GM12878 (cell line): Measurements from ENCODE around the gene EZH2. TPM values are rescaled to one million over a fixed set of nuclear protein-coding genes. Genes with fewer than 3 reads are reported as not detected.

Experiments
- ATAC-seq: fragments of 200-7000 bp; cut with Tn5 transposase; 3 replicates; pipeline ENCODE4 v1.9.1; 2020; ENCODE audit warnings: mild to moderate bottlenecking, moderate library complexity
- BruUV-seq: library from RNA; stranded (reverse); fragments of 400-500 nt; replicated peaks from 2 replicates; lab custom pipeline; 2021; lab: Mats Ljungman, UMichigan
- CTCF ChIA-PET: fragments of 300-600 bp; sonication (Branson Sonifier 250); formaldehyde crosslinking; extraction: SDS; loops from one replicate; lab custom pipeline; 2021; ENCODE audit warnings: inconsistent platforms; lab: Yijun Ruan, JAX
- POLR2A ChIA-PET: fragments of 350-600 bp; formaldehyde crosslinking; extraction: SDS; loops from one replicate; lab custom pipeline; 2021; ENCODE audit warnings: inconsistent platforms; lab: Charles Lee
- RAD21 ChIA-PET: fragments of 300-600 bp; sonication (Branson Sonifier 250); formaldehyde crosslinking; loops from one replicate; lab custom pipeline; 2023; ENCODE audit warnings: antibody characterized with exemption; ENCODE audit not compliant: unreplicated experiment; lab: Charles Lee
- SMC1A ChIA-PET: fragments of 300-600 bp; sonication (Branson Sonifier 250); formaldehyde crosslinking; loops from one replicate; lab custom pipeline; 2023; ENCODE audit not compliant: unreplicated experiment, uncharacterized antibody; lab: Charles Lee
- DNase-seq: peaks from one replicate; pipeline ENCODE4 v3.0.0-alpha.2; 2011; ENCODE audit warnings: low read depth, low spot score
- FAIRE-seq: peaks from 3 replicates; lab custom pipeline; 2011; peaks lifted over from hg19 to GRCh38; lab: Jason Lieb, UNC
- H2AFZ ChIP-seq: 2 replicates; pipeline ENCODE4 v1.6.0; 2011; ENCODE audit warnings: low read depth, low read length, control low read depth; ENCODE audit not compliant: control insufficient read depth
- H3K27ac ChIP-seq: 2 replicates; pipeline ENCODE4 v1.5.1; 2011; ENCODE audit warnings: control low read depth; ENCODE audit not compliant: control insufficient read depth, insufficient read depth
- H3K27me3 ChIP-seq, 2 experiments: replicated peaks in 1 of 2; 2 replicates each; pipeline versions ENCODE4 v1.6.0 to v1.6.1; 2011; ENCODE audit warnings: low read length in 1 of 2; ENCODE audit not compliant: control insufficient read depth in 2 of 2, insufficient read depth in 2 of 2
- H3K36me3 ChIP-seq, 2 experiments: 2 replicates each; pipeline ENCODE4 v1.5.1; 2011; ENCODE audit warnings: low read length in 1 of 2; ENCODE audit not compliant: control insufficient read depth in 2 of 2, insufficient read depth in 2 of 2
- H3K4me1 ChIP-seq: 2 replicates; pipeline ENCODE4 v1.6.1; 2011; ENCODE audit warnings: mild to moderate bottlenecking, low read length, moderate library complexity, mixed read lengths; ENCODE audit not compliant: control insufficient read depth, insufficient read depth
- H3K4me2 ChIP-seq: 2 replicates; pipeline ENCODE4 v1.6.0; 2011; ENCODE audit warnings: control low read depth; ENCODE audit not compliant: control insufficient read depth, insufficient read depth
- H3K4me3 ChIP-seq: fragments of 200-600 bp; sonication (generic); 2 replicates; pipeline ENCODE4 v1.5.1; 2016
- H3K79me2 ChIP-seq: 2 replicates; pipeline ENCODE4 v1.6.0; 2011; ENCODE audit warnings: low read length; ENCODE audit not compliant: control insufficient read depth, insufficient read depth
- H3K9ac ChIP-seq: 2 replicates; pipeline ENCODE4 v1.8.0; 2011; ENCODE audit warnings: low read length, control low read depth, mixed read lengths; ENCODE audit not compliant: control insufficient read depth, insufficient read depth
- H3K9me3 ChIP-seq: replicated peaks from 3 replicates; pipeline ENCODE4 v1.5.1; 2011; ENCODE audit warnings: mild to moderate bottlenecking, low read length; ENCODE audit not compliant: control insufficient read depth, insufficient read depth
- H4K20me1 ChIP-seq: 2 replicates; pipeline ENCODE4 v1.6.0; 2011; ENCODE audit not compliant: control insufficient read depth, insufficient read depth
- BCLAF1 ChIP-seq: fragments of 450-650 bp; IDR thresholded peaks from 2 replicates; pipeline ENCODE4 v1.6.1; 2017; ENCODE audit warnings: antibody characterized with exemption, mild to moderate bottlenecking, moderate library complexity
- CBFB ChIP-seq: IDR thresholded peaks from 2 replicates; pipeline ENCODE4 v1.6.1; 2016; ENCODE audit warnings: antibody characterized with exemption, low read depth
- CBX3 ChIP-seq: fragments of 200-600 bp; sonication (generic); IDR thresholded peaks from 2 replicates; pipeline ENCODE4 v1.6.1; 2016; ENCODE audit warnings: low read depth, borderline replicate concordance
- CBX5 ChIP-seq: sonication (generic); IDR thresholded peaks from 2 replicates; pipeline ENCODE4 v1.6.1; 2016; ENCODE audit warnings: low read depth, moderate library complexity, mild to moderate bottlenecking, inconsistent platforms
- EP300 ChIP-seq, 2 experiments: fragments of 150-350 bp in 1 of 2; IDR thresholded peaks; 2 replicates each; pipeline ENCODE4 v1.6.1; 2011 to 2012; ENCODE audit warnings: low read depth in 2 of 2, low read length in 2 of 2, borderline replicate concordance in 1 of 2, improper control_type of control experiment in 1 of 2, inconsistent platforms in 1 of 2; ENCODE audit not compliant: control insufficient read depth in 1 of 2
- IKZF1 ChIP-seq: fragments of 450-650 bp; conservative IDR thresholded peaks from 2 replicates; pipeline ENCODE4 v1.6.1; 2017; ENCODE audit warnings: antibody characterized with exemption, mild to moderate bottlenecking
- IRF4 ChIP-seq: IDR thresholded peaks from 2 replicates; pipeline ENCODE4 v1.6.1; 2011; ENCODE audit warnings: low read depth, low read length
- KAT2A ChIP-seq: conservative IDR thresholded peaks from 2 replicates; pipeline ENCODE4 v1.6.1; 2011; ENCODE audit warnings: low read depth, low read length; ENCODE audit not compliant: control insufficient read depth
- MEF2A ChIP-seq: IDR thresholded peaks from 2 replicates; pipeline ENCODE4 v1.6.1; 2011; ENCODE audit warnings: low read depth, mild to moderate bottlenecking, low read length, moderate library complexity; ENCODE audit not compliant: insufficient read depth
- MLLT1 ChIP-seq: fragments of 450-650 bp; IDR thresholded peaks from 2 replicates; pipeline ENCODE4 v1.6.1; 2016; ENCODE audit warnings: mild to moderate bottlenecking
- MTA2 ChIP-seq: fragments of 450-650 bp; IDR thresholded peaks from 2 replicates; pipeline ENCODE4 v1.6.1; 2016; ENCODE audit warnings: low read depth, mild to moderate bottlenecking, moderate library complexity
- TBL1XR1 ChIP-seq: IDR thresholded peaks from 2 replicates; pipeline ENCODE4 v1.6.1; 2012; ENCODE audit warnings: low read depth, low read length, improper control_type of control experiment
- WGBS: methylation state at CpG from one replicate; pipeline ENCODE4 v1.1.6; 2016; ENCODE audit warnings: low lambda C conversion rate; ENCODE audit not compliant: insufficient replicate concordance, insufficient coverage; ENCODE audit errors: missing lambda C conversion rate; 5-methylcytosine and 5-hydroxymethylcytosine counted together
- in situ Hi-C: fragments of 300-500 bp; cut with MboI; formaldehyde crosslinking; loops from 9 replicates; pipeline ENCODE4 v1.14.3; 2018; ENCODE audit warnings: mixed read lengths
- intact Hi-C: fragments of 100-400 bp; cut with micrococcal nuclease; formaldehyde crosslinking; loops from one replicate; pipeline ENCODE4 v1.14.2; 2022; ENCODE audit not compliant: unreplicated experiment
- polyA plus RNA-seq, 11 experiments: library from polyadenylated mRNA; depleted of rRNA in 4 of 11; unstranded in 6 of 11; stranded (reverse) in 5 of 11; fragments of >200 nt; fragmentation: Nextera tagmentation in 4 of 11; fragmentation: Illumina TruSeq in 1 of 11; extraction: Ambion mirVana in 4 of 11; extraction: Trizol in 1 of 11; gene quantifications; 1 replicate in 1 of 11; 2 replicates in 10 of 11; pipeline versions ENCODE4 v1.2.1 to v1.2.3, GENCODE V29; 2011 to 2016; ENCODE audit warnings: inconsistent platforms in 2 of 11, missing spikeins in 2 of 11, low read depth in 1 of 11
- total RNA-seq, 4 experiments: library from RNA; depleted of rRNA in 3 of 4; stranded (reverse); fragments of >200 nt in 3 of 4; fragmentation: Illumina TruSeq in 1 of 4; extraction: Trizol in 1 of 4; gene quantifications; 2 replicates each; pipeline versions ENCODE4 v1.2.1 to v1.2.3, GENCODE V29; 2013 to 2021
- TF ChIP-seq, protein P1 (sequence below): fragments of 150-350 bp; IDR thresholded peaks from 2 replicates; pipeline ENCODE4 v1.6.1; 2016; ENCODE audit warnings: low read depth, low read length
- TF ChIP-seq, protein P2 (sequence below): IDR thresholded peaks from 2 replicates; pipeline ENCODE4 v1.6.1; 2011; ENCODE audit warnings: borderline replicate concordance, low read depth, mild to moderate bottlenecking, moderate library complexity, low read length; ENCODE audit not compliant: insufficient read depth, poor library complexity, severe bottlenecking

The EZH2 gene
- total and polyA plus RNA-seq, 10 of the 15 experiments (the other 5 are each of a cell fraction or from before 2014, with no cell fraction given): 19.4 to 69.6 (median 40.8) TPM

DNA sequence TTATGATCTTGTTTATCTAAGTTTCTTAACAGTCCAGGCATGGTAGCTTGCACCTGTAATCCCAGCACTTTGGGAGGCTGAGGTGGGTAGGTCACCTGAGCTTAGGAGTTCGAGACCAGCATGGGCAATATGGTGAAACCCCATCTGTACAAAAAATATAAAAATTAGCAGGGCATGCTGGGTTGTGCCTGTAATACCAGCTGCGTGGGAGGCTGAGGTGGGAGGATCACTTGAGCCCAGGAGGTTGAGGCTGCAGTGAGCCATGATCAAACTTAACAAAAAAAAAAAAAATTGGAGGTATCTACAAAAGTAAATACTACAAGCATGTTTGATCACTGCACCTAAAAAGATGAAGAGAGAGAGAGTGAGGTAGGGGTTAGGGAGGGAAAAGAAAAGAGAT lies 9.0 kb upstream of the EZH2 start (continued):
- TF ChIP-seq, protein P1, sequence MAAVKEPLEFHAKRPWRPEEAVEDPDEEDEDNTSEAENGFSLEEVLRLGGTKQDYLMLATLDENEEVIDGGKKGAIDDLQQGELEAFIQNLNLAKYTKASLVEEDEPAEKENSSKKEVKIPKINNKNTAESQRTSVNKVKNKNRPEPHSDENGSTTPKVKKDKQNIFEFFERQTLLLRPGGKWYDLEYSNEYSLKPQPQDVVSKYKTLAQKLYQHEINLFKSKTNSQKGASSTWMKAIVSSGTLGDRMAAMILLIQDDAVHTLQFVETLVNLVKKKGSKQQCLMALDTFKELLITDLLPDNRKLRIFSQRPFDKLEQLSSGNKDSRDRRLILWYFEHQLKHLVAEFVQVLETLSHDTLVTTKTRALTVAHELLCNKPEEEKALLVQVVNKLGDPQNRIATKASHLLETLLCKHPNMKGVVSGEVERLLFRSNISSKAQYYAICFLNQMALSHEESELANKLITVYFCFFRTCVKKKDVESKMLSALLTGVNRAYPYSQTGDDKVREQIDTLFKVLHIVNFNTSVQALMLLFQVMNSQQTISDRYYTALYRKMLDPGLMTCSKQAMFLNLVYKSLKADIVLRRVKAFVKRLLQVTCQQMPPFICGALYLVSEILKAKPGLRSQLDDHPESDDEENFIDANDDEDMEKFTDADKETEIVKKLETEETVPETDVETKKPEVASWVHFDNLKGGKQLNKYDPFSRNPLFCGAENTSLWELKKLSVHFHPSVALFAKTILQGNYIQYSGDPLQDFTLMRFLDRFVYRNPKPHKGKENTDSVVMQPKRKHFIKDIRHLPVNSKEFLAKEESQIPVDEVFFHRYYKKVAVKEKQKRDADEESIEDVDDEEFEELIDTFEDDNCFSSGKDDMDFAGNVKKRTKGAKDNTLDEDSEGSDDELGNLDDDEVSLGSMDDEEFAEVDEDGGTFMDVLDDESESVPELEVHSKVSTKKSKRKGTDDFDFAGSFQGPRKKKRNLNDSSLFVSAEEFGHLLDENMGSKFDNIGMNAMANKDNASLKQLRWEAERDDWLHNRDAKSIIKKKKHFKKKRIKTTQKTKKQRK: no peak
- no peak for TF ChIP-seq MTA2
- TF ChIP-seq IKZF1: no peak
- no peak for TF ChIP-seq BCLAF1

- SMC1A ChIA-PET: no interaction called here
- POLR2A ChIA-PET: interaction anchor here (0.9 kb wide), 1 partner anchor 33 kb away, joined by 4 read pairs; no protein-coding TSS in a partner anchor
- intact Hi-C loops: loop anchor here (10.0 kb wide), 1 partner anchor 183 kb away; no protein-coding TSS in a partner anchor
- peaks cover 13% of the 10 kb centered on the region for H3K79me2 ChIP-seq
- WGBS: 97% methylated on average over 7 of the region's 7 CpGs
- H3K27me3 ChIP-seq: no peaks in the 10 kb centered on the region; a peak in 1 of 4 replicates
- no peak overlapping the region for H3K27ac ChIP-seq
- no TSS peak for BruUV-seq
- H3K9ac ChIP-seq: no peak overlapping the region
- no peaks in the 10 kb centered on the region for H3K36me3 ChIP-seq
- in situ Hi-C loops: no loop called here
- no peak overlapping the region for H3K4me2 ChIP-seq
- RAD21 ChIA-PET: no interaction called here
- DNase-seq (no peak), FAIRE-seq (no peak)
- CTCF ChIA-PET: interaction anchor here (1.2 to 1.3 kb wide), 2 partner anchors 14 to 177 kb away, joined by 3 read pairs; no protein-coding TSS in a partner anchor
- no peaks in the 10 kb centered on the region for H3K4me1 ChIP-seq
- no peaks in the 10 kb centered on the region for H4K20me1 ChIP-seq
- TF ChIP-seq TBL1XR1 (no peak), CBFB (no peak), IRF4 (no peak), CBX3 (no peak), CBX5 (no peak), MLLT1 (no peak), KAT2A (no peak), MEF2A (no peak), EP300 (IDR thresholded peaks at IDR 0.05; ENCODE audit: borderline replicate concordance in 1 of 2, control insufficient read depth in 1 of 2, low read depth in 2 of 2, low read length in 2 of 2) (no peak)
- TF ChIP-seq, protein P2, sequence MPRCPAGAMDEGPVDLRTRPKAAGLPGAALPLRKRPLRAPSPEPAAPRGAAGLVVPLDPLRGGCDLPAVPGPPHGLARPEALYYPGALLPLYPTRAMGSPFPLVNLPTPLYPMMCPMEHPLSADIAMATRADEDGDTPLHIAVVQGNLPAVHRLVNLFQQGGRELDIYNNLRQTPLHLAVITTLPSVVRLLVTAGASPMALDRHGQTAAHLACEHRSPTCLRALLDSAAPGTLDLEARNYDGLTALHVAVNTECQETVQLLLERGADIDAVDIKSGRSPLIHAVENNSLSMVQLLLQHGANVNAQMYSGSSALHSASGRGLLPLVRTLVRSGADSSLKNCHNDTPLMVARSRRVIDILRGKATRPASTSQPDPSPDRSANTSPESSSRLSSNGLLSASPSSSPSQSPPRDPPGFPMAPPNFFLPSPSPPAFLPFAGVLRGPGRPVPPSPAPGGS: no peak
- TF ChIP-seq, all 136 proteins: peak for 0
- ATAC-seq: no peak
- no peak overlapping the region for H2AFZ ChIP-seq
- no peaks in the 10 kb centered on the region for H3K9me3 ChIP-seq
- no peak overlapping the region for H3K4me3 ChIP-seq
These were observed 4.2 kb upstream of the EZH2 start for GRCh38 chr7:148888300-148888699.
